Gastrocnemius medialis (tissue), 4 donors: Measurements from ENCODE around the gene CFAP221. TPM values are rescaled to one million over a fixed set of nuclear protein-coding genes. Genes with fewer than 3 reads are reported as not detected.

Experiments
- ATAC-seq, 2 donors: fragments of 150-250 bp; one replicate each; pipeline ENCODE4 v1.9.1; 2016
- DNase-seq, 2 donors: peaks; one replicate each; pipeline ENCODE4 v3.0.0-alpha.2; 2019
- H3K27ac ChIP-seq, 4 donors: fragments of 200-600 bp; sonication (generic); 1 replicate in 1 of 4; 2 replicates in 3 of 4; pipeline ENCODE4 v1.5.1; 2016 to 2018; ENCODE audit warnings: mild to moderate bottlenecking in 2 of 4, moderate library complexity in 1 of 4
- H3K27me3 ChIP-seq, 3 donors: fragments of 200-600 bp; sonication (generic) in 2 of 3; 1 replicate in 1 of 3; 2 replicates in 2 of 3; pipeline versions ENCODE4 v1.5.1 to v1.6.0; 2016 to 2019; ENCODE audit warnings: mild to moderate bottlenecking in 1 of 3, moderate library complexity in 1 of 3
- H3K36me3 ChIP-seq, 2 donors: fragments of 200-600 bp; sonication (generic) in 1 of 2; one replicate each; pipeline ENCODE4 v1.5.1; 2017 to 2018
- H3K4me1 ChIP-seq, 2 donors: fragments of 200-600 bp; sonication (generic) in 1 of 2; one replicate each; pipeline ENCODE4 v1.5.1; 2016 to 2017; ENCODE audit warnings: mild to moderate bottlenecking in 2 of 2
- H3K4me3 ChIP-seq, 4 donors: fragments of 200-600 bp; sonication (generic) in 3 of 4; 1 replicate in 1 of 4; 2 replicates in 3 of 4; pipeline ENCODE4 v1.5.1; 2016 to 2019; ENCODE audit warnings: mild to moderate bottlenecking in 2 of 4
- H3K9me3 ChIP-seq, 3 donors: fragments of 200-600 bp; sonication (generic) in 2 of 3; 1 replicate in 1 of 3; 2 replicates in 2 of 3; pipeline ENCODE4 v1.5.1; 2016 to 2019
- CTCF ChIP-seq, 5 experiments: fragments of 450-650 bp in 3 of 5; fragments of 200-600 bp in 2 of 5; sonication (generic) in 2 of 5; IDR thresholded peaks in 4 of 5; conservative IDR thresholded peaks in 1 of 5; 1 replicate in 4 of 5; 2 replicates in 1 of 5; pipeline ENCODE4 v1.5.1; 2016 to 2019; ENCODE audit warnings: antibody characterized with exemption in 5 of 5, mild to moderate bottlenecking in 3 of 5, moderate library complexity in 3 of 5
- POLR2A ChIP-seq, 2 donors: fragments of 450-650 bp; IDR thresholded peaks; one replicate each; pipeline ENCODE4 v1.6.1; 2017; ENCODE audit warnings: antibody characterized with exemption in 2 of 2, mild to moderate bottlenecking in 2 of 2, moderate library complexity in 2 of 2
- in situ Hi-C, 4 donors: fragments of 200-750 bp; cut with MboI; loops; one replicate each; pipeline versions ENCODE4 v1.15.0 to v1.8.0; 2017; ENCODE audit warnings: low sequenced_read_pairs in 4 of 4
- intact Hi-C: fragments of 100-400 bp; cut with DNase I; formaldehyde crosslinking; loops from one replicate; pipeline ENCODE4 v1.15.1; 2023; ENCODE audit warnings: low total_unique reads
- total RNA-seq, 4 donors: library from RNA; depleted of rRNA; stranded (reverse); fragments of >200 nt; gene quantifications; one replicate each; pipeline versions ENCODE4 v1.1.0 to v1.2.3, GENCODE V29; 2016

Gene CFAP221
- total RNA-seq, 4 donors from 2014 or later, result not detected

- Histone ChIP-seq H3K9me3 (no peaks in the 10 kb centered on the region), H3K27ac (no peak overlapping the region), H3K36me3 (no peaks in the 10 kb centered on the region), H3K27me3 (no peaks in the 10 kb centered on the region), H3K4me3 (no peak overlapping the region), H3K4me1 (no peaks in the 10 kb centered on the region)
- ATAC-seq (no peak), DNase-seq (no peak)
- TF ChIP-seq POLR2A (IDR thresholded peaks at IDR 0.05) (no peak), CTCF (IDR thresholded peaks at IDR 0.05 in 4 of 5, conservative IDR thresholded peaks at IDR 0.05 in 1 of 5) (no peak)
- in situ Hi-C loops (loop anchor here in 2 of 4 donors (25.0 kb wide), 1 partner anchor 259 kb away; no protein-coding TSS in a partner anchor), intact Hi-C loops (no loop called here)
Observed at GRCh38 chr2:119671752-119672151, 127.5 kb downstream of the CFAP221 start.

GRCh38 chr2:119672161-119672862, 128.1 kb downstream of the CFAP221 start:
- Histone ChIP-seq H3K36me3 (no peaks in the 10 kb centered on the region), H3K9me3 (no peaks in the 10 kb centered on the region), H3K4me1 (no peaks in the 10 kb centered on the region), H3K27me3 (no peaks in the 10 kb centered on the region), H3K4me3 (no peak overlapping the region), H3K27ac (no peak overlapping the region)
- DNase-seq (no peak), ATAC-seq (no peak)
- in situ Hi-C loops, result loop anchor here in 2 of 4 donors (25.0 kb wide), 1 partner anchor 260 kb away; no protein-coding TSS in a partner anchor
- intact Hi-C loops, result no loop called here
- no peak for TF ChIP-seq POLR2A (IDR thresholded peaks at IDR 0.05)
- TF ChIP-seq CTCF (IDR thresholded peaks at IDR 0.05 in 4 of 5, conservative IDR thresholded peaks at IDR 0.05 in 1 of 5), result no peak

GRCh38 chr2:119673796-119674195, 129.5 kb downstream of the CFAP221 start:
- intact Hi-C loops, result no loop called here
- in situ Hi-C loops, result loop anchor here in 2 of 4 donors (25.0 kb wide), 1 partner anchor 261 kb away; no protein-coding TSS in a partner anchor
- DNase-seq (no peak), ATAC-seq (no peak)
- Histone ChIP-seq H3K27ac (no peak overlapping the region), H3K9me3 (no peaks in the 10 kb centered on the region), H3K4me3 (no peak overlapping the region), H3K27me3 (no peaks in the 10 kb centered on the region), H3K36me3 (no peaks in the 10 kb centered on the region), H3K4me1 (no peaks in the 10 kb centered on the region)
- TF ChIP-seq CTCF (IDR thresholded peaks at IDR 0.05 in 4 of 5, conservative IDR thresholded peaks at IDR 0.05 in 1 of 5) (no peak), POLR2A (IDR thresholded peaks at IDR 0.05) (no peak)

- Histone ChIP-seq H3K36me3 (no peaks in the 10 kb centered on the region), H3K27me3 (no peaks in the 10 kb centered on the region), H3K4me3 (no peak overlapping the region), H3K27ac (no peak overlapping the region), H3K4me1 (peaks cover 4% of the 10 kb centered on the region in 2 donors), H3K9me3 (no peaks in the 10 kb centered on the region)
- TF ChIP-seq CTCF (IDR thresholded peaks at IDR 0.05 in 4 of 5, conservative IDR thresholded peaks at IDR 0.05 in 1 of 5), result no peak
- no peak for TF ChIP-seq POLR2A (IDR thresholded peaks at IDR 0.05)
- ATAC-seq, result no peak
- DNase-seq, result no peak
- in situ Hi-C loops, result loop anchor here in 2 of 4 donors (25.0 kb wide), 1 partner anchor 263 kb away; no protein-coding TSS in a partner anchor
- intact Hi-C loops, result no loop called here
Observed at GRCh38 chr2:119674711-119675500, 130.7 kb downstream of the CFAP221 start.
